ENCODE results near the gene ITGA1. TPM values are rescaled to one million over a fixed set of nuclear protein-coding genes. Genes with fewer than 3 reads are reported as not detected.

Gene ITGA1
- total and polyA plus RNA-seq, 4 donors, result 24.2 to 187 (median 48.5) TPM

- WGBS, result 60% methylated on average over 1 of the region's 1 CpG
- TF ChIP-seq EGR1 (IDR thresholded peaks at IDR 0.05; ENCODE audit: low read depth in 2 of 2) (no peak), HNF4A (conservative IDR thresholded peaks at IDR 0.05) (no peak), TAF1 (conservative IDR thresholded peaks at IDR 0.05) (no peak), HNF4G (IDR thresholded peaks at IDR 0.05) (no peak), RAD21 (IDR thresholded peaks at IDR 0.05) (no peak), FOXA2 (IDR thresholded peaks at IDR 0.05) (no peak), REST (IDR thresholded peaks at IDR 0.05) (no peak), YY1 (IDR thresholded peaks at IDR 0.05) (no peak), MAX (IDR thresholded peaks at IDR 0.05) (no peak), GABPA (IDR thresholded peaks at IDR 0.05 in 1 of 2, conservative IDR thresholded peaks at IDR 0.05 in 1 of 2) (no peak), ATF3 (IDR thresholded peaks at IDR 0.05) (no peak)
- Histone ChIP-seq H3K36me3 (ENCODE audit: control insufficient read depth in 4 of 4, insufficient read depth in 3 of 4, low read depth in 1 of 4, low read length in 3 of 4) (no peaks in the 10 kb centered on the region), H3K9ac (ENCODE audit: low read depth in 1 of 2, low read length in 2 of 2) (no peak overlapping the region), H3K4me3 (ENCODE audit: low read depth in 1 of 3, low read length in 3 of 3) (no peak overlapping the region), H3K27me3 (ENCODE audit: control insufficient read depth in 4 of 4, insufficient read depth in 4 of 4, low read length in 3 of 4) (peaks cover 0 to 3% (median 0%) of the 10 kb centered on the region in 4 donors), H3K4me1 (ENCODE audit: control insufficient read depth in 4 of 4, insufficient read depth in 4 of 4, low read length in 3 of 4) (no peaks in the 10 kb centered on the region), H3K9me3 (ENCODE audit: control insufficient read depth in 4 of 4, low read length in 3 of 4) (peaks cover 0 to 1% (median 0%) of the 10 kb centered on the region in 4 donors), H3K27ac (ENCODE audit: low read depth in 1 of 2, low read length in 2 of 2) (no peak overlapping the region)
- DNase-seq (ENCODE audit: low spot score), result no peak
Measured at GRCh38 chr5:53008751-53009150, 221.0 kb downstream of the ITGA1 start.

Small RNAs within 50 kb of the gene (small RNA-seq; reads per million reads assigned to genes)
- not detected for gene B3GNTL1P1

Other genes with a start within 250 kb of the ITGA1 start
- 10 to 100 TPM; 10.1 to 21.9 TPM for gene PELO, start within 50 bp of the ITGA1 start, total RNA-seq
- gene PELO, start within 50 bp of the ITGA1 start, polyA plus RNA-seq, result 10 to 100 TPM; 11.0 to 24.6 TPM
- gene ITGA2, start 201.4 kb downstream of the ITGA1 start, total RNA-seq, result under 1 TPM; 0.42 to 0.61 TPM
- under 1 TPM; 0.12 to 0.24 TPM for gene ITGA2, start 201.4 kb downstream of the ITGA1 start, polyA plus RNA-seq

Measured in liver (tissue), 10 donors.